Stimulated activated CD4-positive, alpha-beta T cell treated with anti-CD3 and anti-CD28 coated beads, Interleukin-2, amount 100 ng/mL, for 24 hours (primary cell): ENCODE results near the gene ELL2.

Source experiments
- DNase-seq, 2 donors: peaks; one replicate each; pipeline ENCODE4 v3.0.0-alpha.2; 2020

Gene ELL2

GRCh38 chr5:95904827-95905226 is 56.8 kb downstream of the ELL2 start:
- no peak for DNase-seq

- no peak for DNase-seq
Measured at GRCh38 chr5:95903838-95904237, 57.8 kb downstream of the ELL2 start.

DNA sequence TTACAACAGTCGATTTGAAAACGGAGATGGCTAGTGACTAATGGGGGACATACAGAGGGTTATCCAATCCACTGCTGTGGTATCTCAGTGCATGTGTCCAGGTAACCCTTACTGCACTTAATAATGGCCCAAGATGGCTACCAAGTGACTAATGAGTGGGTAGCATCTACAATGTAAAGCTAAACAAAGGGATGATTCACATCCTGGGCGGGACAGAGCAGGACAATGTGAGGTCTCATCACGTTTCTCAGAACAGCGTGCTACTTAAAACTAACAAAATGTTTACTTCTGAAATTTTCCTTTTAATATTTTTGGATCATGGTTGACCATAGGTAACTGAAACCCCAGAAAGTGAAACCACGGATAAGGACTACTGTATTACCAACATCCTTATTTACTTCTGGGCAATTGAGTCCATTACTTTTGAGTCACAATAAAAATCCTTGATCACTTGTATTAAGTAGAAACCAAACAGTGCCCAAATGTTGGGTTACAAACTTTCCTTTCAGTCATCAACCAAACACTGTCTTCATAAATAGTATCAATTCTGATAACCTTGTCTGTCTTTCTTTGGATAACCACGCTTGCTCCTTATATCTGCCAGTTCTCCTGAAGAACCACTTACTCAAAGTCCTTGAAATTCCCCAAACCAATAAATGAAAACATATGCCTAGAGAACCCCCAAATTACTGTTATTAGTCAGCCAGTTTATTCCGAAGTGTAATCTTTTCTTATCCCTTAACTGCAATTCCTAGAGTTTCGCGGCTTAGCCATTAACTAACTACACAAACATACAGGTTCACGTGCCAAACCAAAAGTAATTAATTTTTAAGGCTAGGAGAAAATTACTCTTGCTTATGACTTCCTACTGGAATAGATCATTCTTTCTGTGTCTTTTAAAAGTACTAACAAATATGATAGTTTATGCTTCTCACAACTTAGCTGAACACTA is 59.7 kb downstream of the ELL2 start:
- DNase-seq: no peak

GRCh38 chr5:95900383-95900958 is 61.2 kb downstream of the ELL2 start:
- no peak for DNase-seq

GRCh38 chr5:95899829-95900228 is 61.8 kb downstream of the ELL2 start:
- DNase-seq: no peak

GRCh38 chr5:95899006-95899405 is 62.6 kb downstream of the ELL2 start:
- no peak for DNase-seq

- DNase-seq: no peak
Measured at GRCh38 chr5:95895771-95896170, 65.9 kb downstream of the ELL2 start.

- DNase-seq: no peak
Measured at GRCh38 chr5:95895251-95895650, 66.4 kb downstream of the ELL2 start.

- DNase-seq: peak in 1 of 2 donors; percentile 26
Measured at GRCh38 chr5:95892784-95893354, 68.8 kb downstream of the ELL2 start.

DNA sequence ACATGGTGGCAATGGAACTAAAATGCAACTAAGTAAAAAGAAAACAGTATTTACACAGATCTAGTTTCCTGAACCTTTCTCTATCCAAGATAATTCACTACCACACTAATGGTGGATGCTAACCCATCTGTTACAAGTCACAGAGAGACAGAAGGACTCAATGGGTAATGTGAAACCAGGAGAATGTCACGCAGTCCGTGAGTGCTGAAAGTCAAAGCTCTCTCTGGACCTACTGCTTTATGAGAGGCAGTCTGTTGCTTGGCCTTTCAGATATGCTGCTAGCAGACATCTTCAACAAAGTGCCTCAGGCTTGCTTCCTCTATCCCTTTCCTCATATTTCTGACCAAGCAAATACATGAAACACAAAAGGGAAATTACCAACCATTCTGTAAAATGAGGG is 70.2 kb downstream of the ELL2 start:
- no peak for DNase-seq

DNA sequence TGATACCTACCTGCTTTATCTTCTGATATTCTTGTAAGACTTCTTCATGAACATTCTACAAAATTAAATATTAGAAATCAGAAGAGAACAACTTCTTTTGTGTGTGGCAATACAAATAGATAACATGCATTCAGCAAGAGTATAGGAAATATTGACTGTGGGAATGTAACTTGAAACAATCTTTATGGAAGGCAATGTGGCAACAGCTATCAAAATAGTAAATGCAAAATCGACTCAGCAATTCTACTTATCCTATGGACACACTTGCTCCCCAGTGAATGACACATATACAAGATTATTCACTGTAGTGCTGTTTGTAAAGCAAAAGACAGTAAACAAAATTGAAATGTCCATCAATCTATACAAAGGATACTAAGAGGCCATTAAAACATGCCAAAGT is 72.6 kb downstream of the ELL2 start:
- no peak for DNase-seq

GRCh38 chr5:95887977-95888376 is 73.7 kb downstream of the ELL2 start:
- DNase-seq: no peak

GRCh38 chr5:95886340-95887044 is 75.2 kb downstream of the ELL2 start:
- DNase-seq: no peak

DNA sequence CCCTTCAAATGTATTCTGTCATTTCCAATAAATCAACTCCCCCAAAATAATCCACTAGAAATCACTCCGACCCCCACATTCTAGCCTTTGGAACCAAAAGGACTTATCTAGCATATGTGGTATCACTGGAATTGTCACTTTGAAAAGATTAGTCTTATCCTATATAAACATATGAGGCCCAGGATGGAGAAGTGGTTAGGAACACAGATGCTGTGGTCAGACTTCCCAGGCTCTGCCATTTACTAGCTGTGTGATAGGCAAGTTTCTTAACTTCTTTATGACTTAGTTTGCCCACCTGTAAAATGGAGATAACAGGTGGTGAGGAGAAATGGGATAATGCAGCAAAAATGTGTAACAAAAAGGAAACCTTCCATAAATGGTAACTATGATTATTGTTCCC is 77.1 kb downstream of the ELL2 start:
- no peak for DNase-seq

- no peak for DNase-seq
Measured at GRCh38 chr5:95884017-95884325, 77.7 kb downstream of the ELL2 start.

DNA sequence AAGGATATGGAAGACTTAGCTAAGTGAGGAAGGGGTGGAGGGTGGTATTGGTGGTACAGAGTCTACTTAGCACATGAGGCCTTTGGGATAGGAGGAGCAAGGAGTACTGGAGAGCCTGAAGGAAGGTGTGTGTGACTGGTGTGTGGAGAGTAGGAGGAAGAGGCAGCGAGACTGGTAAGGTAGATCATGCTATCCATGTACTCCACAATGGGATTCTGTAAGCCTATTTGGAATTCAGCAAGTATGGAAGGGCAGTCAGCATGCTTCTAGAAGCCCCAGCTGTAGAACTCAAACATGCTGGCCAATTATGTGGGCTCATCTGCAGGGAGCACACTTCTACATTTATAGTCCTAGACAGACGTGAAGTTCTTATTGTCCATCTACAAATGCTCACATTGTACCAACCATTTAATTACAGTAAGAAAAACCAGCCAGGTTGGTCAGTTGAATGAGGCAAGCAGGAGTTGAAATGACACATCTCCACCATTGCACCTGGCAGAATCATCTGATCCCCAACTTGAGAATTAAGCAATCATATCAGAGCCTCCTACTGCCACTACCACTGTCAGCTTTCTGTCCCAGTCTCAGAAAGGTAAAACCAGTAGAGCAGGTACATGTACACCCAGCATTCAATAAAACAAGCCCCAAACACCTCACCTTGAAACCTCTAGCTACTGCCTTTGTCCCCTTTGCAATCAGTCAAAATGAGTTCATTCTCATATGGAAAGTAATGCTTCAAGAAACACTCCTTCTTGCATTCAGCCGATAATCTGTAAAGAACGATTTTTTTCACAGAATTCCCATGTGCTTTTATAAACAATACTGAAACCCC is 78.2 kb downstream of the ELL2 start:
- no peak for DNase-seq

- DNase-seq: no peak
Measured at GRCh38 chr5:95881833-95882232, 79.8 kb downstream of the ELL2 start.

DNA sequence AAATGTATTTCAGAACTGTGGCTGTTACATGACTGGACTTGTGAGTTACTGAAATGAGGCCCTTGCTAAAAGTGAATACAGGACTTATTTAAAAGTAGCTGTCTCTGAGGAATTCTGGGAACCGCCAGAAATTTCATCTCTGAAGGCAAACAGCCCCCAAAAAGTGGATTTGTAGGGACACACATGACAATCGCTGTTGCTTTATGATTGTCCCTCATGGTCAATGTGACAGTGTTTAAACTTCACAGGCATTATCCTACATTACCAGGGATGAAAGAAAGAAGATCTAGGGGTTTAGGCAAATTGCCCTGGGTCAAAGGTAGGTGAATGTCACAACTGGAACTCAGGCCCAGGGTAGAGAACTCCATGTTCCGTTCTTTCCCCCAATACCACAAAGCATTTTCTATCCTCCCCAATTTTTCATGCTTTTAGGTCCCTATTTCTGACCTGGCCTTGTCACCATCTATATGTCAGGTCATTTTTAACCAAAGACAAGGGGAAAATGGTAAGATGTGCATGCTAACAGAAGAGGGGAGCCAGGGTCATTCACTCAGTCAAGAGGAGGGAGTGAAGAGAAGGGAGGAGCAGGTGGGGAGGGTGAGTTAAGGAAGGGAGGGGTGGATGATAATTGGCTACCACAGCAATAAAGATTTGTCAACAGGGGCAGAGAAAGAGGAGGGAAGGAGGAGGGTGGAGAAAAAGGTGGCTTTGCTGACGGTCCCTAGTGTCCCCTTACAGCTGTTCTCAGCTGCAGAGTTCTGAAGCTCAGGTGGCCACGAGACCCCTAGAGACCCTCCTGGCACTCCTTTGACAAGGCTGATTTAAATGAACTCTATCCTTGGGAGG is 81.3 kb downstream of the ELL2 start:
- DNase-seq: no peak

DNA sequence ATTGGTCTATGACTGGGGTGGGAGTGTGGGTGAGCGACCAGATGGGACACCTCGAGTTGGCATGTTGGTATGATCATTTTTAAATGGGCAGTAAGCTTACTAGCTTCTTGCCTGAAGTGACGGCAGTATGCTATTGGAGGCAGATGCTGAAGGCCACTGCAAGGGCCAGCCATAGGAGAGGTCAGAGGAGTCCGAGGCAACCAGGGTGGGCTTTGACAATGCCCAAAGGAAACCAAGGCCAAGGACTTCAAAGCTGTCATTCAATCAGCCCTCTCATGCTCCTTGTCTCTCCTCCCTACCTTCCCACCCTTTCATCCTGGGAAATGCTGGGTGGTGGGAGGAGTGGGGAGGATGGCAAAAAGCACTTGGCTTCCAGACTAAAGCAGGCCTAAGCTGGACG is 82.0 kb downstream of the ELL2 start:
- no peak for DNase-seq

DNA sequence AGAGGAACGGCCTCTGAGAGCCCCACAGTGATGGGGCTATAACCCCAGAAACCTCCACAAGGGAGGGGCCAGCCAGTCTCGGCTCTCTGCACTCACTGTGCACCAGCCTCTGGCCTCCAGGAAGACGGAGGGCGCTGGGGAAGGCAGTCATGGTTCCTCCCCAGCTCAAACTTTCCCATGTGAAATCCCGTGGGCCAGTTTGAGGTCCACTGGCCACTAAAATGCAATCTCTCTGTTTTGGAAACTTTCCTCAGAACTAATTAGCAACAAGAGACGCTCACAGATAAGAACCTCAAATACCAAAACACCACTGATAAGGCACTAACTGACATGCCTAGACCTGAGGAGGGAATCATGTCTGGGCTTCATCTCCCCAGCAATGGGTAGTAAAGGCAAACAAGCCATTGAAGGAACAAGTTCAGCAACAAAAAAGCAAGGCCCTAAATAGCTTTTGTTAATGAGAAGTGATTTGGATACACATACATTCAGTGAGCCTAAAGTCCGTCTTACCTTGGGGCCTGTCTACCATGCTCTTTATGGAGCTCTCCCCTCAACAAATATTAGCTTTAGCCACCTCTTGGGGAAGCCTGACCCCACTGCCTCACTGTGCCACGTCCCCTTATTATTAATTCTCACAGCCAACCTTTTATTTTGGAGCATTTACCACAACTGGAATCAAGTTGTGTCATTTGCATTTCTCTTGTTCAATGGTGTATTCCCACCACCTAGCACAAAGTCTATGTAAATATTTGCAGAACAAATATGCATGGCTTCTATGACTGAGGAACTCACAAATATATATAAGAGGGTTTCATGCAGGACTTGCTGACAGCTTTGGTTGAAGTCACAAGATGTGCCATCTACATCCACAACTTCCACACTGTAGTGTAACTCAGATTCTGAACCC is 83.0 kb downstream of the ELL2 start:
- DNase-seq: no peak

- no peak for DNase-seq
Measured at GRCh38 chr5:95876782-95877181, 84.9 kb downstream of the ELL2 start.
